A549 treated with dexamethasone at 1 μM for 4 hours (cell line): Measurements from ENCODE around the gene OSTM1. TPM values are rescaled to one million over a fixed set of nuclear protein-coding genes. Genes with fewer than 3 reads are reported as not detected.

Source experiments
- total RNA-seq: library from RNA; stranded (reverse); fragments of 200-300 nt; extraction: Qiagen RNA extraction; gene quantifications from 5 replicates; pipeline ENCODE4 v1.2.3, GENCODE V29; 2022

OSTM1 gene
- total RNA-seq: 12.0 to 30.6 TPM (median 28.5 TPM) in 5 replicates

GRCh38 chr6:108074359-108075144, at the start of gene OSTM1:
Gene OSTM1 (minus strand): TSS chr6:108074741. CDS start chr6:108074651, 90 bp downstream.

Other genes starting within 250 kb of the OSTM1 start
- gene SEC63, start 116.5 kb downstream of the OSTM1 start, total RNA-seq: 20.0 to 26.0 TPM (median 22.3 TPM) in 5 replicates
- gene NR2E1, start 91.3 kb upstream of the OSTM1 start, total RNA-seq: 0.06 to 0.07 TPM (median 0.07 TPM) in 4 of 5 replicates, not detected in the other
- 72.3 to 119 TPM (median 114 TPM) in 5 replicates for gene SNX3, start 186.3 kb upstream of the OSTM1 start, total RNA-seq
- gene AFG1L, start 220.3 kb upstream of the OSTM1 start, total RNA-seq: 1.3 to 2.7 TPM (median 1.5 TPM) in 5 replicates